Islet of Langerhans (tissue), 1 donor: ENCODE measurements around the gene DRC1.

Experiments
- FAIRE-seq: peaks from one replicate; lab custom pipeline; 2011; peaks lifted over from hg19 to GRCh38; lab: Jason Lieb, UNC

DRC1 gene

GRCh38 chr2:26477911-26478253, 76.2 kb downstream of the DRC1 start, which contains the start of gene OTOF:
TSS of gene OTOF (minus strand) at chr2:26478124.
- FAIRE-seq: no peak

- no peak for FAIRE-seq
Measured at GRCh38 chr2:26478366-26478765, 76.6 kb downstream of the DRC1 start.

- no peak for FAIRE-seq
Measured at GRCh38 chr2:26479131-26479788, 77.5 kb downstream of the DRC1 start.

DNA sequence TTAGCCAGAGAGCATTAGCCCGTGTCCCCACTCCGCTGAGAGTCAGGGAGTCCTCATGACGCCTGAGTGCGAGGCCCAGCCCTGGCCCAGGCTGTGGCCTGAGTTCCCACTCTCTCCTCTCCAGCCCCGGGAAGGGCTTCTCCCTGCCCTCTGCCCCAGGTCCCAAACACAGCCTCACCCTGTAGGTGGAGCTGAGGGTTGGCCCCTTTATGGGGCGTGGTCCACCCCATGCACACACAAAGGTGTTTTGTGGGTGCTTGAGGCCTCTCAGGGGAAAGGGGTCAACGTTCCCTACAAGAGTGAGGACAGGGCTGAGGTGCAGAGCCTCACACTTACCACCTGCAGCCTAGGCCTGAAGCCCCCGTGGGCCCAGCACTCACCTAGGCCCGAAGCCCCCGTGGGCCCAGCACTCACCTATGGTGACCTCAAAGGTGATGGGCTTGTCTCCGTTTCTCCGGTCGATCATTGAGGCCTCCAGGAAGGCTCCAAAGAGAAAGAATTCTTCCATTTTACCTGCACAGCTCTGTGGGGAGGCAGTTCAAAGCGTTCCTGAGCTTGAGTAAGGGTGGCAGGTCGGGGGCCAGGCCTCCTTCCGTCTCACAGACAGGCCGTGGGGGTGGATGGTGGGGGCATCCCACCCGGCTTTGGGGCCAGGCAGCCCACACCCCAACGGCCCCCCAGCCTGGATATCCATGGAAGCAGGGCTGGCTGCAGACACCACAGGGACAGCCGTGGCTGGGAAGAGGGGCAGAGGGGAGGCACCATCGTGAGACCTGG, 78.3 kb downstream of the DRC1 start:
- no peak for FAIRE-seq

GRCh38 chr2:26480566-26481423, 79.1 kb downstream of the DRC1 start:
- no peak for FAIRE-seq

DNA sequence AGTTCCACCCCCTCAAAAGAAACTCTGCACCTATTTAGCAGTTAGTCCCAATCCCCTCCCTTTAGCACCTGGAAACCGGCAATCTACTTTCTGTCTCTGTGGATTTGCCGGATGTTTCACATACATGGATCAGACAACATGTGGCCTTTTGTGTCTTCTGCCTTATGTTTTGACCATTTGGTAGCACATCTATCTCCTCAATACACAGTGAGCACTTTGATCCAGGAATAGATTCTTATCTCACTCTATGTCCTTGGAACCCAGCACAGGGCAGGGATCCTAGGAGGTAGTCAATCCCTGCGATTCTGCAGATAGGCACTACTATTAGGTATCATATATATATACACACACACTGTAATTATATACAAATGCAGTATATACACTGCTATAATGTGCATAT, 80.0 kb downstream of the DRC1 start:
- FAIRE-seq: no peak

DNA sequence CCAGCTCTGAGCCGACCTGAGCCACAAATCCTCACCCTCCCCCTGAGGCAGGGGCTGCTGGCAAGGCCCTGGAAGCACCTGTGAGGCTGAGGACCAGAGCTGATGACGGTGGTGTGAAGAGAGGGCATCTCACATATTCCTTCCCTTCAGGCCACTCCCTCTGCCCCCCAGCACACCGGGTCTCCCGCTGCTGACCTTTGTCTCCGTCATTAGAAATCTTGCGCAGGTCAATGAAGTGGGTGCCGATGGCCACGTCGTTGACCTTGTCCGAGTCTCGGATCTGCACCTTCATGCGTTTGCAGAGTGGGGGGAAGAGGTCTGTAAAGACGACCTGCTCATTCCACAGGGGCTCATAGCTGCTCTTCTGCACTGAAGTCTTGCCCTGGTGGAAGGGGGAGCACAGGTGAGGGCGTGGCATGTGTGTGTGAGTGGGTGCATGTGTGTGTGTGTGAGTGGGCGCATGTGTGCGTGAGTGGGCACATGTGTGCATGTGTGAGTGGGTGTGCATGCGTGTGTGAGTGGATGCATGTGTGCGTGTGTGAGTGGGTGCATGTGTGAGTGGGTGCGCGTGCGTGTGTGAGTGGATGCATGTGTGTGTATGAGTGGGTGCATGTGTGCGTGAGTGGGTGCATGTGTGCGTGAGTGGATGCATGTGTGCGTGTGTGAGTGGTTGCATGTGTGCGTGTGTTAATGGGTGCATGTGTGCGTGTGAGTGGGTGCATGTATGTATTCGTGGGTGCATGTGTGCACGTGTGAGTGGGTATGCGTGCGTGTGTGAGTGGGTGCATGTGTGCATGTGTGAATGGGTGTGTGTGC, 80.7 kb downstream of the DRC1 start:
- no peak for FAIRE-seq

- FAIRE-seq: no peak
Measured at GRCh38 chr2:26483027-26483326, 81.3 kb downstream of the DRC1 start.

GRCh38 chr2:26483516-26483915, 81.8 kb downstream of the DRC1 start:
- no peak for FAIRE-seq

GRCh38 chr2:26483957-26484565, 82.3 kb downstream of the DRC1 start:
- FAIRE-seq: no peak

- FAIRE-seq: no peak
Measured at GRCh38 chr2:26484579-26484978, 82.9 kb downstream of the DRC1 start.

GRCh38 chr2:26485099-26485498, 83.4 kb downstream of the DRC1 start:
- FAIRE-seq: no peak

GRCh38 chr2:26485725-26486418, 84.2 kb downstream of the DRC1 start:
- FAIRE-seq: no peak

GRCh38 chr2:26486789-26487188, 85.1 kb downstream of the DRC1 start:
- FAIRE-seq: no peak

- no peak for FAIRE-seq
Measured at GRCh38 chr2:26487192-26487591, 85.5 kb downstream of the DRC1 start.

- FAIRE-seq: no peak
Measured at GRCh38 chr2:26488463-26489212, 86.9 kb downstream of the DRC1 start.

DNA sequence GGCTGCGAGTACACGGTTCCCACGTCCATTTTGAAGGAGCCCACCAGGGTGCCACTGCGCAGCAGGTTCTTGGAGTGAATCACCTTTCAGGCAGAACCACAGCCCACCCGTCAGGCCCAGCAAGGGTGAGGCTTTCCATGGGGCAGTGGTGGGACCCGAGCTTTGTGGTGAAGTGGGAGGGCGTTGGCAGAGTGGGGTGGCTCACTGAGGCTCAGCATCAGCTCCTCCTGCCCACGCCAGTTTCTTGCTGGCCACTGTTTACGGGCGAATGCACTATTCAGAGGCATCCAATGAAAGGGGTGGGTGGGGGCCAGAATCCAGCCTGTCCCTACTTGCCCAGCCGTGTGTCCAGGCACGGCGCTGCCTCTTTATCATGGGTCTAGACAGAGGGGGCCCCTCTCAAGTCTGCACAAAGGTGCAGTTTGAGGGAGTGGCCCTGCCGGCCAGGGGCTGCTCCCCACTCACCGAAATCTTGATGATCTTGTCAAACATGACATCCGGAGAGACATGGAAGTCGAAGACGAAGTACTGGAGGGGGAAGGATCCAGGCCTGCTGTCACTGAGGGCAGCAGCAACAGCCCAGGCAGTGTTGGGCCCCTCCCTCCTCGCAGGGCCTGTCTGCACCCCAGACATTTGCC, 87.6 kb downstream of the DRC1 start:
- no peak for FAIRE-seq

- no peak for FAIRE-seq
Measured at GRCh38 chr2:26491563-26492167, 89.9 kb downstream of the DRC1 start.

DNA sequence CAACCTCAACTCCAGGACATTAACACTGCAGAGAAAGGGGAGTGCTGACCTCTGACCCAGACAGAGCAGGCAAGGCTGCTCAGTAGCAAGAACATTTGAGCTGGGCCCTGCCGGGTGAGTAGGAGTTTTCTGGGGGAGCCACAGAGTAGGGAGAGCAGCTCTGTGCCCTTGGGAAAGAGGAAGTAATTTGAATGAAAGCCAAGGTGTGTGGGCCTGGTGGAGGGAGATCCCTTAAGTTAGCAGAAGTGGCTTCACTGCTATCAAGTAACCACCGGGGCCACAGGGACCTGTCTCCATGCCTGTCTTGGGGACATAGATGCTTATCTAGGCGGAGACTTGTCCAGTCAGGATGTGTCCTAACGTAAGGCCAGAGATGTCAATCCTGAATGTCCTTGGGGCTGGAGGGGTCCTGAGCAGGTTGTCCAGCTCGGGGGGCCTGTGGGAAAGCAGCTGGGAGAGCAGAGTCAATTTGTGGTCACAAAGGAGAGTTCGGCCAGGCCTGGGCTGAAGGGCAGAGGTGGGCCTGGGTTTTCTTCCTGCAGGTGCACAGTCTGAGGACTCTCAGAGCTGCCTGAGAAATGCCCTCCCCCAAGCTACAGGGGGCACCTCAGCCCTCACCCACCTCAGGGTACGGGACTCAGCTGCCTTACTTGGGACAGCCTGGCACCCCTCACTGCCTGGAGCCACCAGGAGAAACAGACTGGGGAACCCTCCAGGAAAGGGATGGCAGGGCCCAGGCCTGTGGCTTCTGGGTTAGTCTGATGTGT, 91.2 kb downstream of the DRC1 start:
- FAIRE-seq: no peak
